Measurements from ENCODE around the gene CDH23. TPM values are rescaled to one million over a fixed set of nuclear protein-coding genes. Genes with fewer than 3 reads are reported as not detected.

CDH23 gene
- total RNA-seq (2014; rRNA removed; shearing (Covaris generic); ENCODE audit: low replicate concordance), result 0.47 and 2.1 TPM in 2 replicates

GRCh38 chr10:71396711-71397295, at the start of gene CDH23:
Gene CDH23, plus strand, starts transcription at chr10:71396920. Its CDS starts 42,912 bp downstream, at chr10:71439832.
- no peaks in the 10 kb centered on the region for H3K9me3 ChIP-seq (ENCODE audit: low read length)
- H3K27ac ChIP-seq (ENCODE audit: low read length), result no peak within 1 kb of the TSS
- H2AFZ ChIP-seq (ENCODE audit: low read length), result no peak within 1 kb of the TSS
- H3K27me3 ChIP-seq (ENCODE audit: low read length), result no peaks in the 10 kb centered on the region
- no peak within 1 kb of the TSS for H3K9ac ChIP-seq (ENCODE audit: low read length)
- H3K4me1 ChIP-seq (ENCODE audit: low read length), result no peaks in the 10 kb centered on the region
- H3K9me2 ChIP-seq (replicated peaks; ENCODE audit: insufficient read depth, low read length), result no peaks in the 10 kb centered on the region
- no peak for DNase-seq
- H3K4me2 ChIP-seq (ENCODE audit: low read depth, low read length, poor library complexity, severe bottlenecking), result no peak within 1 kb of the TSS
- H3K4me3 ChIP-seq (ENCODE audit: low read length), result no peak within 1 kb of the TSS
- H4K20me1 ChIP-seq (ENCODE audit: insufficient read depth, low read depth, low read length), result no peaks in the 10 kb centered on the region
- no peaks in the 10 kb centered on the region for H3K79me2 ChIP-seq (ENCODE audit: low read length)
- no peaks in the 10 kb centered on the region for H3K36me3 ChIP-seq (ENCODE audit: insufficient read depth, low read length)

- H3K4me2 ChIP-seq (ENCODE audit: low read depth, low read length, poor library complexity, severe bottlenecking), result no peak overlapping the region
- no peaks in the 10 kb centered on the region for H3K9me3 ChIP-seq (ENCODE audit: low read length)
- no peak overlapping the region for H3K9ac ChIP-seq (ENCODE audit: low read length)
- H3K9me2 ChIP-seq (replicated peaks; ENCODE audit: insufficient read depth, low read length), result no peaks in the 10 kb centered on the region
- DNase-seq, result no peak
- H2AFZ ChIP-seq (ENCODE audit: low read length), result no peak overlapping the region
- peaks cover 21% of the 10 kb centered on the region for H4K20me1 ChIP-seq (ENCODE audit: insufficient read depth, low read depth, low read length)
- no peak overlapping the region for H3K27ac ChIP-seq (ENCODE audit: low read length)
- H3K4me1 ChIP-seq (ENCODE audit: low read length), result no peaks in the 10 kb centered on the region
- no peaks in the 10 kb centered on the region for H3K36me3 ChIP-seq (ENCODE audit: insufficient read depth, low read length)
- no peak overlapping the region for H3K4me3 ChIP-seq (ENCODE audit: low read length)
- no peaks in the 10 kb centered on the region for H3K79me2 ChIP-seq (ENCODE audit: low read length)
- H3K27me3 ChIP-seq (ENCODE audit: low read length), result no peaks in the 10 kb centered on the region
Observed at GRCh38 chr10:71347587-71348395, 48.9 kb upstream of the CDH23 start.

- Histone ChIP-seq H3K4me2 (ENCODE audit: low read depth, low read length, poor library complexity, severe bottlenecking) (no peak overlapping the region), H3K79me2 (ENCODE audit: low read length) (no peaks in the 10 kb centered on the region), H4K20me1 (ENCODE audit: insufficient read depth, low read depth, low read length) (peaks cover 21% of the 10 kb centered on the region), H3K4me3 (ENCODE audit: low read length) (no peak overlapping the region), H3K9me3 (ENCODE audit: low read length) (no peaks in the 10 kb centered on the region), H3K27ac (ENCODE audit: low read length) (no peak overlapping the region), H3K4me1 (ENCODE audit: low read length) (no peaks in the 10 kb centered on the region), H3K27me3 (ENCODE audit: low read length) (no peaks in the 10 kb centered on the region), H2AFZ (ENCODE audit: low read length) (no peak overlapping the region), H3K36me3 (ENCODE audit: insufficient read depth, low read length) (no peaks in the 10 kb centered on the region), H3K9ac (ENCODE audit: low read length) (no peak overlapping the region), H3K9me2 (replicated peaks; ENCODE audit: insufficient read depth, low read length) (no peaks in the 10 kb centered on the region)
- no peak for DNase-seq
Observed at GRCh38 chr10:71348850-71349249, 47.9 kb upstream of the CDH23 start.

- no peaks in the 10 kb centered on the region for H3K4me1 ChIP-seq (ENCODE audit: low read length)
- no peaks in the 10 kb centered on the region for H3K9me3 ChIP-seq (ENCODE audit: low read length)
- H3K36me3 ChIP-seq (ENCODE audit: insufficient read depth, low read length), result no peaks in the 10 kb centered on the region
- H4K20me1 ChIP-seq (ENCODE audit: insufficient read depth, low read depth, low read length), result peaks cover 20% of the 10 kb centered on the region
- no peak overlapping the region for H3K27ac ChIP-seq (ENCODE audit: low read length)
- H2AFZ ChIP-seq (ENCODE audit: low read length), result no peak overlapping the region
- H3K4me2 ChIP-seq (ENCODE audit: low read depth, low read length, poor library complexity, severe bottlenecking), result no peak overlapping the region
- H3K79me2 ChIP-seq (ENCODE audit: low read length), result no peaks in the 10 kb centered on the region
- no peak overlapping the region for H3K9ac ChIP-seq (ENCODE audit: low read length)
- H3K4me3 ChIP-seq (ENCODE audit: low read length), result no peak overlapping the region
- DNase-seq, result no peak
- no peaks in the 10 kb centered on the region for H3K27me3 ChIP-seq (ENCODE audit: low read length)
- no peaks in the 10 kb centered on the region for H3K9me2 ChIP-seq (replicated peaks; ENCODE audit: insufficient read depth, low read length)
Observed at GRCh38 chr10:71349406-71349805, 47.3 kb upstream of the CDH23 start.

- Histone ChIP-seq H3K9me3 (ENCODE audit: low read length) (no peaks in the 10 kb centered on the region), H3K79me2 (ENCODE audit: low read length) (no peaks in the 10 kb centered on the region), H4K20me1 (ENCODE audit: insufficient read depth, low read depth, low read length) (peaks cover 6% of the 10 kb centered on the region), H3K4me1 (ENCODE audit: low read length) (no peaks in the 10 kb centered on the region), H3K9ac (ENCODE audit: low read length) (no peak overlapping the region), H3K4me2 (ENCODE audit: low read depth, low read length, poor library complexity, severe bottlenecking) (no peak overlapping the region), H3K9me2 (replicated peaks; ENCODE audit: insufficient read depth, low read length) (no peaks in the 10 kb centered on the region), H3K27me3 (ENCODE audit: low read length) (no peaks in the 10 kb centered on the region), H3K4me3 (ENCODE audit: low read length) (no peak overlapping the region), H3K36me3 (ENCODE audit: insufficient read depth, low read length) (no peaks in the 10 kb centered on the region), H3K27ac (ENCODE audit: low read length) (no peak overlapping the region), H2AFZ (ENCODE audit: low read length) (no peak overlapping the region)
- no peak for DNase-seq
Observed at GRCh38 chr10:71351087-71351486, 45.6 kb upstream of the CDH23 start.

- Histone ChIP-seq H3K9me3 (ENCODE audit: low read length) (no peaks in the 10 kb centered on the region), H2AFZ (ENCODE audit: low read length) (no peak overlapping the region), H3K9me2 (replicated peaks; ENCODE audit: insufficient read depth, low read length) (no peaks in the 10 kb centered on the region), H3K36me3 (ENCODE audit: insufficient read depth, low read length) (no peaks in the 10 kb centered on the region), H3K27me3 (ENCODE audit: low read length) (no peaks in the 10 kb centered on the region), H3K79me2 (ENCODE audit: low read length) (no peaks in the 10 kb centered on the region), H3K9ac (ENCODE audit: low read length) (no peak overlapping the region), H3K4me3 (ENCODE audit: low read length) (no peak overlapping the region), H4K20me1 (ENCODE audit: insufficient read depth, low read depth, low read length) (peaks cover 6% of the 10 kb centered on the region; the same call in 1 of the 2 replicates), H3K27ac (ENCODE audit: low read length) (no peak overlapping the region), H3K4me1 (ENCODE audit: low read length) (no peaks in the 10 kb centered on the region), H3K4me2 (ENCODE audit: low read depth, low read length, poor library complexity, severe bottlenecking) (no peak overlapping the region)
- DNase-seq, result no peak
Observed at GRCh38 chr10:71351628-71352319, 44.9 kb upstream of the CDH23 start.

GRCh38 chr10:71353639-71354038, 43.1 kb upstream of the CDH23 start:
- DNase-seq, result no peak
- no peaks in the 10 kb centered on the region for H3K4me1 ChIP-seq (ENCODE audit: low read length)
- no peaks in the 10 kb centered on the region for H3K79me2 ChIP-seq (ENCODE audit: low read length)
- no peaks in the 10 kb centered on the region for H3K9me2 ChIP-seq (replicated peaks; ENCODE audit: insufficient read depth, low read length)
- H3K27me3 ChIP-seq (ENCODE audit: low read length), result no peaks in the 10 kb centered on the region
- no peak overlapping the region for H3K9ac ChIP-seq (ENCODE audit: low read length)
- no peak overlapping the region for H3K4me3 ChIP-seq (ENCODE audit: low read length)
- H3K9me3 ChIP-seq (ENCODE audit: low read length), result no peaks in the 10 kb centered on the region
- no peaks in the 10 kb centered on the region for H4K20me1 ChIP-seq (ENCODE audit: insufficient read depth, low read depth, low read length)
- no peaks in the 10 kb centered on the region for H3K36me3 ChIP-seq (ENCODE audit: insufficient read depth, low read length)
- no peak overlapping the region for H3K4me2 ChIP-seq (ENCODE audit: low read depth, low read length, poor library complexity, severe bottlenecking)
- H3K27ac ChIP-seq (ENCODE audit: low read length), result no peak overlapping the region
- no peak overlapping the region for H2AFZ ChIP-seq (ENCODE audit: low read length)

- Histone ChIP-seq H3K4me2 (ENCODE audit: low read depth, low read length, poor library complexity, severe bottlenecking) (no peak overlapping the region), H3K79me2 (ENCODE audit: low read length) (no peaks in the 10 kb centered on the region), H3K4me1 (ENCODE audit: low read length) (no peaks in the 10 kb centered on the region), H3K9ac (ENCODE audit: low read length) (no peak overlapping the region), H3K27ac (ENCODE audit: low read length) (no peak overlapping the region), H4K20me1 (ENCODE audit: insufficient read depth, low read depth, low read length) (no peaks in the 10 kb centered on the region), H3K36me3 (ENCODE audit: insufficient read depth, low read length) (0 out of 2 replicates have a peak, but pooled peaks cover 4% of the 10 kb centered on the region), H3K4me3 (ENCODE audit: low read length) (no peak overlapping the region), H3K27me3 (ENCODE audit: low read length) (no peaks in the 10 kb centered on the region), H2AFZ (ENCODE audit: low read length) (no peak overlapping the region), H3K9me3 (ENCODE audit: low read length) (no peaks in the 10 kb centered on the region), H3K9me2 (replicated peaks; ENCODE audit: insufficient read depth, low read length) (no peaks in the 10 kb centered on the region)
- no peak for DNase-seq
Observed at GRCh38 chr10:71354776-71355175, 41.9 kb upstream of the CDH23 start.

Measured in Karpas-422 (cell line).